NCI-H1105 (cell line): ENCODE results near the gene PANK4.

Experiments
- DNase-seq: peaks from one replicate; lab custom pipeline; 2025; lab: John Stamatoyannopoulos, UW

Gene PANK4

DNA sequence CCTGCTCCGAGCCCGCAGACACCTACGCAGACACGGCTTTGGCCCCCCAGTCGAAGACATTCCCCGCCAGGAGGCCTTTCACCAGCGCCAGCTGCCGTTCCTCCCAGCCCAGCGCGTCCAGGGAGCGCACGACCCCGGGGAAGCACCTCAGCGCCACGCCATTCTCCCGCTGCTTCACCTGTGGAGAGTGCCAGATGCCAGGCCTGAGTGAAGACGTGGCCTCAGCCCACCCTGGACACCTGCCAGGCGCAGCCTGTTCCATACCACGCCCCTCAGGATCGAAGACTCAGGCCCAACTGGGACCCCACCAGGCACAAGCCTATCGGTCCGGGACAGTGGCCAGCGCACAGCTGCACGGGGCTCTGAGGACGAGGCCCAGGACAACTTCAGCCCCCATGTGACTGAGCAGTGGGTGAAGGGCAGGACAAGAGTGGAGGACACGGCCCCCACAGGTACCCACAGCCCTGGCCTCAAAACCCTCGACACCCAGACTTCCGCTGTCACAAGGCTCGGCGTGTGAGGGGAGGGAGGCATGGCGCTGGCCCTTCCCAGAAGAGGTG, 13.5 kb downstream of the PANK4 start:
- no peak for DNase-seq

DNA sequence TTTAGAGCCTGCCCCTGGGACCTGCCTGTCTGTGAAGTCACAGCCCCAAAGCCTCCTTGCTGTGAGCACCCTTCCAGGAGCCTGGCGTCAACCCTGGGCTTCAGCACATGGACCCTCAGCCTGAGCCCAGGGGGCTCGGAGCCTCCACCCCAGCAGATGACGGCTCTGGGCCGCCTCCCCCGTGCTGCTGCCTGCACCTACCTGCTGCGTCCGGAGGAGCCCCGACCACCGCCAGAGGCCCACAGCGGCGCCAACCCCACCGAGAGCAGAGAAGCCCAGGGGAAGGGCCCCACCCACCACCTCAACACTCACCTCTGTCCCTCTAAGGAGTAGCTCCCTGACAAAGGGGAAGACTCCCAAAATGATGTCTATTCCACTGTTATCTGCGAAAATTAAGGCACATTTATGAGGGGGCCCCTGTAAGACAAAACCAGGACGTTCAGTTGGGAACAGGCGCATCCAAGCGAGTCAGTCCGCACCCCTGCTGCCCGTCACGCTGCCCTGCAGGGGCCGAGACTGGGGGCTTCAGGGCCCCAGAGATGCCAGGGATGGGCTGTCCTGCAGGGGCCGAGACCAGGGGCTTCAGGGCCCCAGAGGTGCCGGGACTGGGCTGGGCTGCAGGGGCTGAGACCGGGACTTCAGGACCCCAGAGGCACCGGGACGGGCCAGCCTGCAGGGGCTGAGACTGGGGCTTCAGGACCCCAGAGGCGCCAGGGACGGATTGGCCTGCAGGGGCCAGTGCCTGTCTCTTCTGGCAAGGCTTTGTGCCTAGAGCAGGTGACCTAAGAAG, 15.8 kb downstream of the PANK4 start:
- no peak for DNase-seq

DNA sequence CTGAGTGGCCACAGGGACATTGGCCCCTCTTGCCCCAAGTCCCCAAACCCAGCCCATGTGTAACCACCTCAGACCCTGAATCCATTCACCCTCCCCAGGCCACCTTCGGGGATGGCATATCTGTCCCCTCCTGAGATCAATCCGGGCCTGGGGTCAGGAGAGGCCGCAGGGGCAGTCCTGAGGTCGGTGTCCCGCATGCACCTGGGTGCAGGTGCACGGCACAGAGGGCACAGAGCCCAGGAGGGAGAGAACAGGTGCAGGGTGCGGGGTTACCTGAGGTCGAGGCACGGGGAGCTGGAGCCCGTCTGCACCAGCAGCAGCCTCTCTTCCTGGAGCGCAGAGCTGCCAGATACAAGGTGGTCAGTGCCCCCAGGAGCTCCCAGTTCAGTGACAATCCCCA, 16.8 kb downstream of the PANK4 start:
- DNase-seq: no peak

DNA sequence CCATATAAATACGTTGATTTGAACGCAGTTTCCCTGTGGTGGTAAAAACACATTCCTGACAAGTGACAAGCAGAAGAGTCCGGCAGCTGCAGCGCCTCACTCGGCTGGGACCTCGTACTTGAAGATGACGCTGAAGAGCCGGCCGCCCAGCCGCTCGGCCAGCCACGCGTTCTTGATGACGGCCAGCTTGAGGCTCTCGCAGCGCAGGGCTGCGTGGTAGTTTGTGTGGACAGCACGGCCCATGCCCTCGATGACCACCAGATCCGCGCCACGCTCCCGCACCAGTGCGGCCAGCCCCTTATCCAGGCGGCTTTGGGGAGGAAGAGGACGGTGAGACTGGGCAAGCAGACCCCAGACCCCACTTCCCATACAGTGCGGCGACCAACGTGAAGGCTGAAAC, 17.6 kb downstream of the PANK4 start:
- no peak for DNase-seq

DNA sequence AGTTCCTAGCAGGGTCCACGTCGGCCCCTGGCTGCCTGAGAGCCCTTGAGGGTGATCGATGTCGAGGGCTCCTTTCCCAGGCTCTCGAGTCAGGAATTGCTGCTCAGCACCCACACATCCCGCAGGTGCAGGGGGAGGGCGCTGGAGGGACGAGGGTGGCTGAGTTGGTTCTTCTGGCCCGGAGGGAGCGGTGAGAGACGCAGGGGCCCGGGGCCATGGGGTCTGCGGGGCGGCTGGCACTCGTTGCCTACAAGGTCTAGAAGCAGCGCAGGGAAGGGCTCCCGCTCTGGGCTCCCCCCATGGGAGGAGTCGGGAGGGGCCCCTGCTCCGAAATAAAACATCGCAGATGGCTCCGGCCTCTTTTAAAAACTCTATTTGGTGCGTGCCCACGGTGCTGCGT, 18.2 kb downstream of the PANK4 start:
- DNase-seq: no peak

DNA sequence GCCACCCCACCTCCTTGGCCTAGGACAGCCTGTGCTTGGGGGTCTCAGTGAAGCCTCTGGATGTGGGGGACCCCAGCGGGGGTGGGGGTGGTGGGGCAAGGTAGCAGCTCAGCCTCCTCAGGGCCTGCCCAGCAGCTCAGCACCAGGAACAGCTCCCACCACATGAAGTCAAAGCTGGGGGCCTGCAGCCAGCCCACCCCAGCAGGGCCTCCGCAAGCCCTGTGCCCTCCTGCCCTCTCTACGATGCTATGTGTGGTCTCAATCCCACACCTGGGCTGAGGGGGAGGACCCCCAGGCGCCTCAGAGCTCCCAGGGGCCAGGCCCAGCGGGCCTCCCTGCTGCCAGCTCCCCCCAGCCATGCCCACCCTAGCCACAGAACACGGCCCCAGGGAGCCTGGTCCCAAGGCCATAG, 18.6 kb downstream of the PANK4 start:
- no peak for DNase-seq

DNA sequence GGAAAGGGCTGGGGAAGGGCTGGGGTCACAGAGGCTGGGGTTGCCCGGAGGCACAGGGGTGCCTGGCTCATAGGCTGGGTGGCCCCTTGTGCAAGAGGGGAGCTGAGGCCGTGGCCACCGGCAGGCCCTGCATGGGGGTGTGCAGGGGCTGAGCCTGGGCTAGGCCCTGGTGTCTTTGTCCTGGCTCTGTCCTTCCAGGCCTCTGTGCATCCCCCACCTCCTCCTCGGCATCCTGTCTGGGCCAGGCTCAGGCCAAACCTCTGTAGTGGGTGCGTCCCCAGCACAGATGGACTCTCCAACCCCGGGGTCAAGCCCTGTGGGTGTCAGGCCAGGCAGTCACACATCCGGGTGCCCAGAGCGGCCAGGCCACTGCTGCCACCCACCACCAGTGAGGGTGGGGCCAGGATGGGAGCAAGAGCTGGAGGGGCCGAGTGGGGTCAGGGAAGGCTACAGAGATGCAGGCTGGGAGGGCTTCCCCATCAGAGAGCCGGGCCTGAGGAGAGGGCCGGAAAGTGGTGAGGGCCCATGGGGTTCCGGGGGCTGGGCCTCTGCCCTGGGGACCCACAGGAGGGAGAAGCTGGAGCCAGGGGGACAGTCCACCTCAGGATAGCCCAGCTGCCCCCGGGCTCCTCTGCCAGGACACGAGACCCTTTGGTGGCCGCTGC, 19.4 kb downstream of the PANK4 start:
- DNase-seq: no peak

DNA sequence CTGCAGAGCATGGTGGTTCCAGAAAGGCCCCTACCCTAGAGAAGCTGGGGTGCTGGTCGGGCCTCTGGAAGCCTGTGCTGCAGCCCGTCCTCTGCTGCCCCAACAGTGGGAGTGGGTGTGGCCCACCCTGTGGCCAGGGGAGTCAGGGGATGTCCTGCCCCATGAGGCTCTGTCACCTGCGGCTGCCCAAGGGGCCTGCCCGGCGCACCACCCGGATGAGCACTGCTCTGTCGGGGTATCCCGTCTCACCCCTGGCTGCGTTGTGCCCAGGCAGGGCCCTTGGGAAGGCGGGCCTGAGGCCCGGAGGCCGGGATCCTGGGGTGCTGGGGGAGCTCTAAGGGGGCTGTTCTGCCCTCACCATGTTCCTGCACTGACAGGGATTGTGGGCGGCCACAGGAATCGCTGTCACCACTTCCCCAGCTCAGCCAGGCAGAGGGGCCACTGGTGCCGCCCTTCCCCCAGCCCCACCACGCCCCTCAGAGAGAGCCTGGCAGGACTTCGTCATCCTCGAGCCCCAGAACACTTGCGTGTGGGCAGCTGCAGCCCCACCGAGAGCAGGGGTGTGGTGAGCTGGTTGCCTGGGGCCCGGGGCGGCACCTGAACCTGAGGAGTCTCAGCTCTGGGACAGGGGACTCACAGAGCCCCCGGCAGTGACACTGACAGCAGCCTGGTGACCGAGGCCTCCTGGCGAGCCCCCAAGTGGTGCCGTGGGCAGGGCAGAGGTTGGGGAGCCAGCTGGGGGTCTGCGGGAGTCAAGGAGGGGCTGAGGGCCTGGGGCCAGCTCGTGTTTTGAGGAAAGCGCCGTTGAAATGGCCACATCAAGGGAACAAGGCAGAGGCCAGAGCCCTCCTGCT, 20.2 kb downstream of the PANK4 start:
- no peak for DNase-seq

DNA sequence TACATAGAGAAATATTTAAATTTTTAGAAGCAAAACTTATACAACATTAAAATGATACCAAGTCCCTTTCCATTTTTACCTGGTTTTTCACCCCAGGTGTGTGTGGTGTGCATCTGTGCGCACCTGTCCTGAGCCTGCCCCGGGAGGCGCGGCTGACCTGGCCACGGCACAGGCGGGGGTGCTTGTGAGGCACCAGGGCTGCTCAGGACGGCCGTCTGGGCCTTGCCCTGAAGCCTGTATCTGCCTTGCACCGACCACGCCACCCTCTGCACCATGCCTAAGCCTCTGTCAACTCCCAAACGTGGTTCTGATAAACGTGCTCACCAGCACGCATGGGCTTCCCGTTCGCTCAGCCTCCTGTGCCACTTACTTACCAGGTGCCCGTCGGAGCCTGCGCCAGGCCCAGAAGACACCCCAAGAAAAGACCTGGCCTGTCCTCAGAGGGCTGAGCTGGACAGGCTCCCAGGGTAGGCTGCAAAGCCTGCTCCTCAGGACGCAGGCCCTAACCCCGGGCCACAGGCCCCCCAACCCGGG, 20.9 kb downstream of the PANK4 start:
- DNase-seq: no peak

DNA sequence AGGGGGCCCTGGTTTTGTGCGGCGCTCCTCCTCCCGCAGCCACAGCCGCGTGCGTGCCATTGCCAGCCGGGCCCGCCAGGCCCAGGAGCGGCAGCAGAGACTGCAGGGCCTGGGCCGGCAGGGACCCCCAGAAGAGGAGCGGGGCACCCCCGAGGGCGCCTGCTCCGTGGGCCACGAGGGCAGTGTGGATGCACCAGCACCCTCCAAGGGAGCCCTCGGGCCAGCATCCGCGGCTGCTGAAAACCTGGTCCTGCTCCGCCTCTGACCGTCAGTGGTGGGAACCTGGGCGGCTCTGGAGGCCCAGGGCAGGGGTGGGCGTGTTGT, 21.5 kb downstream of the PANK4 start:
- DNase-seq: no peak

DNA sequence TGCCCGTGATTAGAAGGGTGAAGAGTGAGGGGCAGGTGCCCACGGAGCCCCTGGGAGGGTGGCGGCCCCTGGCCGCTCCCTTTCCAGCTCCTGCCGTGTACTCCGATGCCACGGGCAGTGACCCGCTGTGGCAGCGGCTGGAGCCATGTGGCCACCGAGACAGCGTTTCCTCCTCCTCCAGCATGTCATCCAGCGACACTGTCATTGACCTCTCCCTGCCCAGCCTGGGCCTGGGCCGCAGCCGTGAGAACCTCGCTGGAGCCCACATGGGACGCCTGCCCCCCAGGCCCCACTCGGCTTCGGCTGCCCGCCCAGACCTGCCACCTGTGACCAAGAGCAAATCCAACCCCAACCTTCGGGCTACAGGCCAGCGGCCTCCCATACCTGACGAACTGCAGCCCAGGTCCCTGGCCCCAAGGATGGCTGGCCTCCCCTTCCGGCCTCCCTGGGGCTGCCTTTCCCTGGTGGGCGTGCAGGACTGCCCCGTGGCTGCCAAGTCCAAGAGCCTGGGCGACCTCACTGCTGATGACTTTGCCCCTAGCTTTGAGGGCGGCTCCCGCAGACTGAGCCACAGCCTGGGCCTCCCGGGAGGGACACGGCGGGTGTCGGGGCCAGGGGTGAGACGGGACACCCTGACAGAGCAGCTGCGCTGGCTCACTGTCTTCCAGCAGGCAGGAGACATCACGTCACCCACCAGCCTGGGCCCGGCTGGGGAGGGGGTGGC, 22.0 kb downstream of the PANK4 start:
- DNase-seq: no peak

DNA sequence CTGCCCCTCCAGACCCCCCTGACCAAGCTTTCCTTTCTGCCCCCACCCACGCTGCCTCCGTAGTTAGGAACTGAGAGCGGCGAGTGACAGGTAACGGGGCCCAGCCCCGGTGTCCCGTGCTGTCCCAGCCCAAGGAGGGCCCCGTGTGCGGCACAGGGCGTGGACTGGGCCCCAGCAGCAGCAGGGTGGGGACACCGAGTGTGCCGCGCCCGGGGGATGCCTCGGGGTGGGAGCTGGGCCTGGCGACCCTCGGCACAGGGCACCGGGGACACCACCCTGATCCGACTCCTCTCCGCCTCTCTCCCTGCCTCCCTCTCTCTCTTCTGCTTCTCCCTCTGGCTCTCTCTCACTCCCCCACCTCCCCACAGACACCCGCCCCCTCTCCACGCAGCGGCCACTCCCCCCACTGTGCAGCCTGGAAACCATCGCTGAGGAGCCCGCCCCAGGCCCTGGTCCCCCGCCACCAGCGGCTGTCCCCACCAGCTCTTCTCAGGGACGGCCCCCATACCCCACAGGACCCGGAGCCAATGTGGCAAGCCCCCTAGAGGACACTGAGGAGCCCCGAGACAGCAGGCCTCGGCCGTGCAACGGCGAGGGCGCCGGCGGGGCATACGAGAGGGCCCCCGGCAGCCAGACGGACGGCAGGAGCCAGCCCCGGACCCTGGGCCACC, 22.7 kb downstream of the PANK4 start:
- no peak for DNase-seq

DNA sequence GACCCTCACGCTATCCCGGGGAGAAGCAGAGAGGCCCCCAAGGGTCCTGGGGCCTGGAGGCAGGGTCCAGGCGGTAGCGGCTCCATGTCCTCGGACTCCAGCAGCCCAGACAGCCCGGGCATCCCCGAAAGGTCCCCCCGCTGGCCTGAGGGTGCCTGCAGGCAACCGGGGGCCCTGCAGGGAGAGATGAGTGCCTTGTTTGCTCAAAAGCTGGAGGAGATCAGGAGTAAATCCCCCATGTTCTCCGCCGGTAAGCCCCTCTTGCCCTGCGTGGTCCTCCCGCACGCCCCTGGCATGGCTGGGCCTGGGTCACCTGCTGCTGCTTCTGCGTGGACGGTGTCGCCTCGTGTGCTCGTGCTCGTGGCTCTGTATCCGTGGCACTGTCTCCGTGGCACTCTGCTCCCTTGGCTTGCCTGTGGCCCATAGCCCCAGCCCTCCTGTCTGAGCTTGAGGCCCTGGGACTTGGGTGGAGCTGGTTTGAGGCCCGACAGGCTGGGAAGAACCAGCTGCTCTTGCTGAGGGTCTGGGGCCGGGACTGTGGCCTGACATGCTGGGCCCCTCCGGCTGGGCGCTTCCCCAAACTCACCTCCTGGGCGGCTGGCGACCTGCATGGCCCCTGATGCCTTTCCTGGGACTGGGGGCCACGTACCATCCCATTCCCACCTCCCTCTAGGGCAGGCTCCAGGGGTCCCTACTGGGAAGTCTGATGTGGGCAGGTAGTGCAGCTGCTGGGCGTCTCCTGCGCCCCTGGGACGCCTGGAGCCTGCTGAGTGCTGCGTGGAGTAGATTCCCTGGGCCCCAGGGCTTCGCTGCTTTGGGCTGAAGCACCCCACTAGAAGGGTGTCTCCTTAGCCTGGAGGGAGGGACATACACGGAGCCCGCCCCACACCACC, 23.5 kb downstream of the PANK4 start:
- no peak for DNase-seq

DNA sequence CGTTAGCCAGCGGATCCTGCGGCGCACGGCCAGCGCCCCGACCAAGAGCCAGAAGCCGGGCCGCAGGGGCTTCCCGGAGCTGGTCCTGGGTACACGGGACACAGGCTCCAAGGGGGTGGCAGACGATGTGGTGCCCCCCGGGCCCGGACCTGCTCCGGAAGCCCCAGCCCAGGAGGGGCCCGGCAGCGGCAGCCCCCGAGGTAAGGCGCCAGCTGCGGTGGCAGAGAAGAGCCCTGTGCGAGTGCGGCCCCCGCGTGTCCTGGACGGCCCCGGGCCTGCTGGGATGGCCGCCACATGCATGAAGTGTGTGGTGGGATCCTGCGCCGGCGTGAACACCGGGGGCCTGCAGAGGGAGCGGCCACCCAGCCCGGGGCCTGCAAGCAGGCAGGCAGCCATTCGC, 24.2 kb downstream of the PANK4 start:
- DNase-seq: no peak

DNA sequence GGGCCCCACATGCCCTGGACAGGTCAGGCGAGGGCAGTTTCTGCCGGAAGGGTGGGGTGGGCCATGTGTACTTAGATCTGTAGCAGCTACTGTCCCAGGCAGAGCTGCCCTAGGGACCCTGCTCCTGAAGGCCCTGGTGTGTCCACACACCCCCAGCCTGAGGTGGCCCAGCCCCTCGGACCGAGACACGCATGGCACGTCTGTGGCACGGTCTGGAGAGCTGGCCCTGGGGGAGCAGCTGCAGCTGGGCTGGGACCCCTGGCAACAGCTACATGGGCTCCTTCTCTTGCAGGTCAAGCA, 24.6 kb downstream of the PANK4 start:
- no peak for DNase-seq

DNA sequence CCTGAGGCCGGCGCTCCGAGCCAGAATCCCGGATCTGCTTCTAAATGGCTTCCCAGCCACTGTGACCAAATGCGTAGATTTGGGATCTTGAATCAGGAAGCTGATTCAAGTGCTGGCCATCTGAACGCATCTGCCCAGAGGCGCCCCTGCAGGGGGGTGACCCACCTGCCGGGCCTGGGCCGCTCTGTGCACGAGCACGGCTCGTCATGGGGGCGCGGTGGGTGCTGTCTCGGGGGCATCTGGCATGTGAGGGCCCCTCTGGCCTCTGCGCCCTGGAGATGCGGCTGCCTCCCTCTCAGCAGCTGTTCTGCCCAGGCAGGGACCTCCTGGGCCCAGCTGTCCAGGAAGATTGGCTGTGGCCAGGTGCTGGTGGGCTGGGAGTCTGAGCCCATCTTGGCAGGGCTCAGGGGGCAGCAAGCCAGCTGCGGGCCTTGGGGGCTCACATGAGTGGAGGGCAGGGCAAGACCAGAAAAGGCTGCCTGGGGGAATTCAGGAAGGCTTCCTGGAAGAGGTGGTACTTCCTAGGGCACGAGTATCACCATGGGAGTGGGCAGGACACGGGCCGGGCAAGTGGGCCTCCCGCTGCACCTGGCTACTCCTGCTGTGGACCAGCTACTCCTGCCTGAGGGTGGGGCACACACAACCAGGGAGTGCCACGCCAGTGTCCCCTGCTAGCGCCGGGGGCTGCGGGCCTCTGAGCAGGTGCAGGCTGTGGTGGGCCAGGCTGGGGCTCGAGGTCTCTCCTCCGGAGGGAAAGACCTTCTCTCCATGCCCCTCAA, 25.2 kb downstream of the PANK4 start:
- DNase-seq: no peak

DNA sequence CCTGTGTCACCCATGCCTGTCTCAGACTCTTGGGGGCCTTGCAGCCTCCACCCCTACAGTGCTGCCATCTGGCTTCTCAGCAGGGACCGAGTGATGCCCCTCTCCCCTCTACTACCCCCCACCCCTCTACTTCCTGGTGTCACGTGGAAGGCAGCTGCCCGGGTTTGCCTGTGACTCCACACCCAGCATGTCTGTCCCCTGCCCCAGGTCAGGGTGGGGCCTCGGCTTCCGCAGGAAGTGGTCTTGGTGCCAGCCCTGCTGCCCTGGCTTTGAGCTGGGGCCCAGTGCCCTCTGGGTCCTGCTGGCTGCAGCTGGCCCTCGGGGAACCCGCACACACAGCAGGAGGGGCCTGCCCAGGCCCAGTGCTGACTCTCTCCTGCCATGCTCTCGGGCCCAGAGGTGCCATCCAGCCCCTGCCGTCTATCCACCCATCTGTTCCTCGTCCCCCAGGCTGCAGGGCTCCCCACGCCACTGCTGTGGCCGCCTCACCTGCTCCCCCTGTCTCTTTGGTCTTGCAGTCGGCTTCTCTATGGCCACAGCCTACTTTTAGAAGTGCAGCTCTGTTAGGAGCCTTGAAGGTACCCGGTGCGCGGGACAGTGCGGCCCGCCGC, 26.3 kb downstream of the PANK4 start:
- no peak for DNase-seq

DNA sequence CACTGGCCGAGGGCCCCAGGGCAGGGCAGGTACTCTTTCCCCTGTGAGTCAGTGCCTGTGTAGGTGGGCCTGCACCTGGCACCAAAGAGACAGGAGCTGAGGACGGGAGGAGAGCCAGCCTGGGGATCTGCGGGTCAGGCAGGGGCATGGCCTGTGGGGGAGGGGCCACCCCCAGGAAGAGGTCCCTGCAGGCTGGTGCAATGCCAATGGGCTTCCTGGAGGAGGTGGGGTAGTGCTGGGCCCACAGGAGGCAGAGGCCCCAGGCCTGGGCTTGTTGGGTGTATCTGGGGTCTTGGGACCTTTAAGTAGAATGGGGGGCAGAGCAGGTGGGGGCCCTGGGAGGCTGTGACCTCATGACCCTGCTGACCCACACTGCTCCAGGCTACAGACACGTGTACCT, 27.1 kb downstream of the PANK4 start:
- no peak for DNase-seq

DNA sequence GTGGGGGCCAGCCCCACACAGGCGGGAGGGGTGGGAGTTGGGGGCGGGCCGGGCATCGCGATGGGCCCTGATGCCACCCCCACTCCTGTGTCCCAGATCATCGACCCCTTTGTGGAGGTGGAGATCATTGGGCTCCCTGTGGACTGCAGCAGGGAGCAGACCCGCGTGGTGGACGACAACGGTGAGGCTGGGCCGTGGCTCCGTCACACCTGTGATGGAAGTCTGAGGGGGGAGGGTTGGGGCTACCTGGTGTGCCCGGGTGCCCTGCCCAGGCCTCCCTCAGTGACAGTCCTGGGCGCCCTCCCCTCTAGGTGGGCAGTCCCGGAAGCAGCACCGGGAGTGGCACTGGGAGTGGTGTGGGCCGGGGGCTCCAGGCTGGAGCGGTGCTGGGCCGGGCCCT, 27.7 kb downstream of the PANK4 start:
- DNase-seq: no peak
